H1 (cell line): ENCODE data around the gene STK11IP. TPM values are rescaled to one million over a fixed set of nuclear protein-coding genes. Genes with fewer than 3 reads are reported as not detected.

Experiments used
- CTCF ChIA-PET: fragments of 300-600 bp; sonication (Branson Sonifier 250); formaldehyde crosslinking; loops from one replicate; lab custom pipeline; 2021; ENCODE audit not compliant: partially characterized antibody; lab: Charles Lee
- POLR2A ChIA-PET: fragments of 300-600 bp; sonication (Branson Sonifier 250); formaldehyde crosslinking; loops from one replicate; lab custom pipeline; 2021; ENCODE audit warnings: inconsistent platforms; ENCODE audit not compliant: partially characterized antibody; lab: Charles Lee
- DNase-seq, 2 experiments: peaks; one replicate each; pipeline versions ENCODE4 v3.0.0 to v3.0.0-alpha.2; 2010 to 2022; ENCODE audit warnings: low spot score in 2 of 2, low read depth in 1 of 2, mixed read lengths in 1 of 2
- FAIRE-seq: peaks from 2 replicates; lab custom pipeline; 2011; peaks lifted over from hg19 to GRCh38; lab: Jason Lieb, UNC
- H2AFZ ChIP-seq: 2 replicates; pipeline ENCODE4 v1.8.1; 2012; ENCODE audit warnings: low read length, inconsistent platforms
- H2AK5ac ChIP-seq: 2 replicates; pipeline ENCODE4 v1.6.1; 2013; ENCODE audit warnings: low read depth, low read length
- H2BK120ac ChIP-seq: replicated peaks from 2 replicates; pipeline ENCODE3; 2013; ENCODE audit warnings: low read depth, low read length, inconsistent platforms
- H2BK12ac ChIP-seq: 2 replicates; pipeline ENCODE4 v1.6.1; 2013; ENCODE audit warnings: low read depth, low read length
- H2BK15ac ChIP-seq: 2 replicates; pipeline ENCODE4 v1.6.1; 2013; ENCODE audit warnings: low read length
- H2BK20ac ChIP-seq: 2 replicates; pipeline ENCODE4 v1.6.1; 2013; ENCODE audit warnings: low read length
- H2BK5ac ChIP-seq: 2 replicates; pipeline ENCODE4 v1.6.1; 2013; ENCODE audit warnings: low read depth, low read length
- H3K14ac ChIP-seq: 2 replicates; pipeline ENCODE4 v1.6.1; 2013; ENCODE audit warnings: inconsistent platforms; ENCODE audit not compliant: insufficient read length
- H3K18ac ChIP-seq: 2 replicates; pipeline ENCODE4 v1.6.1; 2013; ENCODE audit warnings: low read length; ENCODE audit errors: extremely low read depth
- H3K23ac ChIP-seq: 2 replicates; pipeline ENCODE4 v1.6.1; 2013; ENCODE audit warnings: inconsistent platforms; ENCODE audit not compliant: insufficient read length
- H3K23me2 ChIP-seq: 2 replicates; pipeline ENCODE4 v1.6.1; 2013; ENCODE audit warnings: low read depth, low read length
- H3K27ac ChIP-seq: 2 replicates; pipeline ENCODE4 v1.6.1; 2011; ENCODE audit warnings: low read depth, low read length, inconsistent platforms
- H3K27me3 ChIP-seq, 4 experiments: replicated peaks in 1 of 4; 1 replicate in 1 of 4; 2 replicates in 3 of 4; pipeline versions ENCODE4 v1.6.1 to v1.8.1; 2011 to 2013; ENCODE audit warnings: low read length in 3 of 4, mild to moderate bottlenecking in 3 of 4, inconsistent platforms in 2 of 4, mixed read lengths in 2 of 4, moderate library complexity in 1 of 4; ENCODE audit not compliant: control insufficient read depth in 3 of 4, insufficient read depth in 3 of 4; ENCODE audit errors: extremely low read depth in 1 of 4
- H3K36me3 ChIP-seq, 4 experiments: 2 replicates each; pipeline versions ENCODE4 v1.6.1 to v1.8.1; 2011 to 2013; ENCODE audit warnings: mild to moderate bottlenecking in 4 of 4, low read length in 3 of 4, moderate library complexity in 2 of 4, control low read depth in 1 of 4, inconsistent platforms in 1 of 4; ENCODE audit not compliant: insufficient read depth in 4 of 4, control insufficient read depth in 2 of 4
- H3K4ac ChIP-seq: replicated peaks from 2 replicates; pipeline ENCODE3; 2013; ENCODE audit warnings: low read length, low read depth, mixed read lengths, inconsistent platforms; ENCODE audit not compliant: insufficient read length
- H3K4me1 ChIP-seq, 4 experiments: replicated peaks in 1 of 4; 1 replicate in 1 of 4; 2 replicates in 3 of 4; pipeline versions ENCODE4 v1.6.1 to v1.8.1; 2011 to 2013; ENCODE audit warnings: low read length in 3 of 4, inconsistent platforms in 2 of 4, mixed read lengths in 1 of 4; ENCODE audit not compliant: insufficient read depth in 4 of 4, control insufficient read depth in 3 of 4
- H3K4me2 ChIP-seq, 2 experiments: 2 replicates each; pipeline versions ENCODE4 v1.6.1 to v1.8.1; 2011 to 2013; ENCODE audit warnings: low read depth in 2 of 2, low read length in 2 of 2, control low read depth in 1 of 2, inconsistent platforms in 1 of 2, mild to moderate bottlenecking in 1 of 2; ENCODE audit not compliant: insufficient read depth in 1 of 2
- H3K4me3 ChIP-seq, 4 experiments: fragments of 200-600, 300-600 bp in 1 of 4; sonication (generic), shearing (Covaris generic), sonication (Bioruptor Twin) in 1 of 4; 2 replicates each; pipeline versions ENCODE4 v1.5.1 to v1.8.1; 2011 to 2016; ENCODE audit warnings: low read length in 4 of 4, low read depth in 3 of 4, control low read depth in 2 of 4, inconsistent platforms in 2 of 4, mild to moderate bottlenecking in 2 of 4, mixed read lengths in 1 of 4, moderate library complexity in 1 of 4; ENCODE audit not compliant: insufficient read depth in 2 of 4; ENCODE audit errors: extremely low read depth in 1 of 4
- H3K56ac ChIP-seq: replicated peaks from 2 replicates; pipeline ENCODE3; 2013; ENCODE audit warnings: low read depth, mild to moderate bottlenecking, mixed read lengths, low read length, inconsistent platforms; ENCODE audit not compliant: insufficient read length
- H3K79me1 ChIP-seq: 2 replicates; pipeline ENCODE4 v1.6.1; 2013; ENCODE audit warnings: low read depth, low read length, control low read depth
- H3K79me2 ChIP-seq, 2 experiments: 2 replicates each; pipeline versions ENCODE4 v1.6.1 to v1.8.1; 2012 to 2013; ENCODE audit warnings: low read length in 2 of 2, mild to moderate bottlenecking in 2 of 2, inconsistent platforms in 1 of 2; ENCODE audit not compliant: insufficient read depth in 2 of 2, control insufficient read depth in 1 of 2
- H3K9ac ChIP-seq, 4 experiments: replicated peaks in 1 of 4; 1 replicate in 1 of 4; 2 replicates in 3 of 4; pipeline versions ENCODE4 v1.6.1 to v1.8.1; 2011 to 2013; ENCODE audit warnings: low read depth in 3 of 4, low read length in 3 of 4, control low read depth in 2 of 4, mild to moderate bottlenecking in 2 of 4, moderate library complexity in 2 of 4, inconsistent platforms in 1 of 4; ENCODE audit errors: extremely low read depth in 1 of 4
- H3K9me3 ChIP-seq, 2 experiments: 2 replicates each; pipeline versions ENCODE4 v1.6.1 to v1.8.1; 2012 to 2013; ENCODE audit warnings: mild to moderate bottlenecking in 2 of 2, moderate library complexity in 2 of 2, control low read depth in 1 of 2, inconsistent platforms in 1 of 2, low read depth in 1 of 2, low read length in 1 of 2, mixed read lengths in 1 of 2; ENCODE audit not compliant: insufficient read depth in 2 of 2
- H4K20me1 ChIP-seq, 2 experiments: replicated peaks in 1 of 2; 2 replicates each; pipeline versions ENCODE3 to v1.8.1; 2011 to 2013; ENCODE audit warnings: inconsistent platforms in 2 of 2, low read length in 2 of 2, mild to moderate bottlenecking in 1 of 2; ENCODE audit not compliant: insufficient read depth in 2 of 2, control insufficient read depth in 1 of 2
- H4K5ac ChIP-seq: 2 replicates; pipeline ENCODE4 v1.6.1; 2013; ENCODE audit warnings: low read length, low read depth, mixed read lengths, inconsistent platforms; ENCODE audit not compliant: insufficient read length
- H4K8ac ChIP-seq: 2 replicates; pipeline ENCODE4 v1.8.0; 2013; ENCODE audit warnings: mild to moderate bottlenecking, moderate library complexity, low read length, inconsistent platforms; ENCODE audit not compliant: insufficient read depth; ENCODE audit errors: extremely low read depth
- H4K91ac ChIP-seq: replicated peaks from 2 replicates; pipeline ENCODE3; 2013; ENCODE audit warnings: low read length, mixed read lengths, inconsistent platforms; ENCODE audit not compliant: insufficient read length
- CTBP2 ChIP-seq: IDR thresholded peaks from 2 replicates; pipeline ENCODE4 v1.7.0; 2011; ENCODE audit warnings: borderline replicate concordance, mild to moderate bottlenecking, moderate library complexity, mixed read lengths, low read length; ENCODE audit not compliant: insufficient read depth, insufficient read length
- WGBS, 2 experiments: shearing (Covaris generic) in 1 of 2; methylation state at CpG; one replicate each; pipeline versions ENCODE4 v1.1.6 to v1.1.7; 2013 to 2015; ENCODE audit warnings: low lambda C conversion rate in 2 of 2, mixed read lengths in 2 of 2, inconsistent platforms in 1 of 2, low coverage in 1 of 2, missing lambda C conversion rate in 1 of 2; ENCODE audit not compliant: insufficient replicate concordance in 2 of 2, insufficient coverage in 1 of 2, insufficient read length in 1 of 2; ENCODE audit errors: extremely low coverage in 1 of 2, missing lambda C conversion rate in 1 of 2; 5-methylcytosine and 5-hydroxymethylcytosine counted together
- polyA plus RNA-seq, 7 experiments: library from polyadenylated mRNA; depleted of rRNA in 3 of 7; stranded (reverse) in 5 of 7; unstranded in 2 of 7; fragments of >200 nt in 5 of 7; fragments of 200-250 nt in 2 of 7; gene quantifications; 1 replicate in 5 of 7; 2 replicates in 1 of 7; 4 replicates in 1 of 7; pipeline versions ENCODE4 v1.2.1 to v1.2.3, GENCODE V29; 2011 to 2013; ENCODE audit warnings: missing spikeins in 2 of 7, mixed read lengths in 2 of 7
- total RNA-seq: library from RNA; stranded (reverse); fragmentation: NEBNext Ultra II Directional; extraction: Animal tissue kit (Norgen Biotek cat#: 25700); gene quantifications from 2 replicates; pipeline ENCODE4 v1.2.1, GENCODE V29; 2021

Gene STK11IP
- total and polyA plus RNA-seq, 2 of the 8 experiments (the other 6 are each of a cell fraction or from before 2014, with no cell fraction given), result 18.5 to 29.6 TPM

DNA sequence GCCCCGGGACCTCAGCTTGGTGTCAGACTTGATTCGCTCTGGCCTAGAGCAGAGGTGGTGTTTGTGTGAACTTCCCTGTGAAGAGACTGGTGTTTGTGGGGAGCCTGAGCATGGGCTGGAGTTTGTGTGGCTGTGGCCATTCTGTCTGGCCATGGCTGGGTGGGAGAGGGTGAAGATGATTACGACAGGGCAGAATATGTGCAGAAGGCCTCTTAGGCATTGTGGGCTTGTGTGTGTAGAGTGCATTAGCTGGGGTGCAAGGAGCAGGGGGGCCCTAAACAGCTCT, 36.8 kb upstream of the STK11IP start:
- Histone ChIP-seq H3K79me1 (0 out of 2 replicates have a peak, but pooled peaks cover 2% of the 10 kb centered on the region), H3K4me2 (no peak overlapping the region; a peak in 1 of 4 replicates), H3K23me2 (no peaks in the 10 kb centered on the region), H3K23ac (no peak overlapping the region), H3K18ac (peak overlapping the region; percentile 95), H4K8ac (peak overlapping the region; percentile 47; the same call in 1 of the 2 replicates), H3K56ac (no peak overlapping the region), H3K36me3 (peaks cover 0 to 29% (median 11%) of the 10 kb centered on the region in 4 experiments; a peak in 6 of 8 replicates), H3K14ac (no peak overlapping the region), H3K27me3 (no peaks in the 10 kb centered on the region), H4K20me1 (peaks cover 0 to 1% of the 10 kb centered on the region in 2 experiments), H2BK5ac (peak overlapping the region; percentile 97), H3K4me1 (peaks cover 6 to 48% (median 41%) of the 10 kb centered on the region in 4 experiments), H4K91ac (peak overlapping the region; percentile 92), H2BK20ac (peak overlapping the region; percentile 97), H4K5ac (no peak overlapping the region), H3K4ac (peak overlapping the region; percentile 98), H2AK5ac (peak overlapping the region; percentile 97; the same call in 1 of the 2 replicates), H2BK12ac (peak overlapping the region; percentile 100), H3K9me3 (no peaks in the 10 kb centered on the region), H2AFZ (no peak overlapping the region), H3K79me2 (peaks cover 0 to 4% of the 10 kb centered on the region in 2 experiments; a peak in 1 of 4 replicates), H2BK120ac (peak overlapping the region; percentile 65), H2BK15ac (peak overlapping the region; percentile 98), H3K4me3 (no peak overlapping the region), H3K27ac (peak overlapping the region; percentile 54; the same call in 1 of the 2 replicates), H3K9ac (no peak overlapping the region; a peak in 3 of 7 replicates)
- DNase-seq, result no peak
- CTCF ChIA-PET, result interaction anchor here (0.7 to 19.7 kb wide), 43 partner anchors 8 to 207 kb away, joined by 3 to 293 read pairs (median 5); partner anchors contain the start of genes CHPF, DNPEP, INHA and OBSL1
- 89% methylated on average over 3 of the region's 3 CpGs; no CpG with 5 or more reads in 1 of the 2 experiments for WGBS, 2 experiments
- no peak for FAIRE-seq
- POLR2A ChIA-PET, result interaction anchor here (1.1 to 17.5 kb wide), 7 partner anchors 9 to 75 kb away, joined by 3 to 293 read pairs (median 44); partner anchors contain the start of genes CHPF, INHA, OBSL1 and STK11IP
- no peak for TF ChIP-seq CTBP2
